ENCODE results near the gene SPTBN1. TPM values are rescaled to one million over a fixed set of nuclear protein-coding genes. Genes with fewer than 3 reads are reported as not detected.

The SPTBN1 gene
- total RNA-seq, 1 experiment from 2014 or later = 171 TPM

DNA sequence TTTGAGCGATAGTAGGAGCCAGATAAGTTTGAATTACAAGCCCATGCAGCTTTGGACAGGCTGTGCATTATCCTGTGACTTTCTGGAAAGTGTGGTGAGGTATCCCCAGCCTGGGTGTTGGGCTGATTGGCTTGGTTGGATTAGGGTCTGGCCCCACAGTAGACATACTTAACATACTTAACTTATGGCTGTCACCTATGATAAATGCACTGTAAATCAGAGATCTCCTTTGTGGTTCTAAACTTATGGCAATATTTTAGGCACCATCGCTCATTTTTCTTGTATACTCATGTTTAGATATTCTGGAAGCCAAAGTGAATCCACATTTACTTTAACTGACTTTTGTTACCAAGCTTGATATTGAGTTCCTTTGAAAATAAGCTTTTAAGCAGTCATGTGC is 54.8 kb downstream of the SPTBN1 start:
- ChIA-PET POLR2A (interaction anchor here (1.5 kb wide), 1 partner anchor 396 kb away, joined by 3 read pairs; the partner anchor contains the start of gene ACYP2), CTCF (interaction anchor here (1.4 kb wide), 3 partner anchors 9 to 404 kb away, joined by 4 to 6 read pairs (median 5); no protein-coding TSS in a partner anchor)
- intact Hi-C loops (cut with micrococcal nuclease) = no loop called here
- DNase-seq (ENCODE audit: unreplicated experiment) = no peak
- TF ChIP-seq, protein P1, sequence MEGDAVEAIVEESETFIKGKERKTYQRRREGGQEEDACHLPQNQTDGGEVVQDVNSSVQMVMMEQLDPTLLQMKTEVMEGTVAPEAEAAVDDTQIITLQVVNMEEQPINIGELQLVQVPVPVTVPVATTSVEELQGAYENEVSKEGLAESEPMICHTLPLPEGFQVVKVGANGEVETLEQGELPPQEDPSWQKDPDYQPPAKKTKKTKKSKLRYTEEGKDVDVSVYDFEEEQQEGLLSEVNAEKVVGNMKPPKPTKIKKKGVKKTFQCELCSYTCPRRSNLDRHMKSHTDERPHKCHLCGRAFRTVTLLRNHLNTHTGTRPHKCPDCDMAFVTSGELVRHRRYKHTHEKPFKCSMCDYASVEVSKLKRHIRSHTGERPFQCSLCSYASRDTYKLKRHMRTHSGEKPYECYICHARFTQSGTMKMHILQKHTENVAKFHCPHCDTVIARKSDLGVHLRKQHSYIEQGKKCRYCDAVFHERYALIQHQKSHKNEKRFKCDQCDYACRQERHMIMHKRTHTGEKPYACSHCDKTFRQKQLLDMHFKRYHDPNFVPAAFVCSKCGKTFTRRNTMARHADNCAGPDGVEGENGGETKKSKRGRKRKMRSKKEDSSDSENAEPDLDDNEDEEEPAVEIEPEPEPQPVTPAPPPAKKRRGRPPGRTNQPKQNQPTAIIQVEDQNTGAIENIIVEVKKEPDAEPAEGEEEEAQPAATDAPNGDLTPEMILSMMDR (IDR thresholded peaks at IDR 0.05; ENCODE audit: unreplicated experiment) = no peak
- Mint-ChIP-seq H3K4me3 (ENCODE audit: unreplicated experiment) (no peak overlapping the region), H3K36me3 (ENCODE audit: insufficient read depth, unreplicated experiment) (no peaks in the 10 kb centered on the region), H3K27ac (ENCODE audit: low read depth, unreplicated experiment) (no peak overlapping the region), H3K4me1 (ENCODE audit: insufficient read depth, unreplicated experiment) (no peaks in the 10 kb centered on the region), H3K9me3 (ENCODE audit: unreplicated experiment) (no peaks in the 10 kb centered on the region), H3K27me3 (ENCODE audit: insufficient read depth, unreplicated experiment) (no peaks in the 10 kb centered on the region)
- no TSS peak for BruUV-seq (replicated peaks)

DNA sequence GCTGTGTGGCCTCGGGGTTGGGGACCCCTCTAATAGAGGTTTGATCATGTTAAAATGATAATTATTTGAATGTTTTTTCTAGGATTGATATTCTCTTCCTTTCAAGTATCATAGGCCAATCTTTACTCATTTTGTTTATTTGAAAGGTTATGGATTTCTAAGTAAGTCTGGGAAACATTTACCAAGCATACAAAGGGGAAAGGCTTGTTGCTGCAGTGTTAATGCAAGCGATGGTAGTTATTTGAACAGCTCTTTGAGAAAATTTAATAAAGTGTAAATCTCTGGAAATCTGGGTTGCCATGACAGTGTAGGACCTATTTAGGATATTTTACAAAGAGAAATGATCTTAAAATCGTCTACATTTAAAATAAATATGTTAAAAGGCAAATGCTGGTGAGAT is 56.1 kb downstream of the SPTBN1 start:
- no peaks in the 10 kb centered on the region for H3K9me3 Mint-ChIP-seq (ENCODE audit: unreplicated experiment)
- no peaks in the 10 kb centered on the region for H3K27me3 Mint-ChIP-seq (ENCODE audit: insufficient read depth, unreplicated experiment)
- no peak overlapping the region for H3K27ac Mint-ChIP-seq (ENCODE audit: low read depth, unreplicated experiment)
- TF ChIP-seq, protein P1 (IDR thresholded peaks at IDR 0.05; ENCODE audit: unreplicated experiment) = no peak
- ChIA-PET POLR2A (no interaction called here), CTCF (interaction anchor here (1.2 to 1.4 kb wide), 2 partner anchors 8 to 405 kb away, joined by 3 to 6 read pairs; no protein-coding TSS in a partner anchor)
- no peak overlapping the region for H3K4me3 Mint-ChIP-seq (ENCODE audit: unreplicated experiment)
- DNase-seq (ENCODE audit: unreplicated experiment) = no peak
- H3K4me1 Mint-ChIP-seq (ENCODE audit: insufficient read depth, unreplicated experiment) = no peaks in the 10 kb centered on the region
- no peaks in the 10 kb centered on the region for H3K36me3 Mint-ChIP-seq (ENCODE audit: insufficient read depth, unreplicated experiment)
- intact Hi-C loops (cut with micrococcal nuclease) = no loop called here
- BruUV-seq (replicated peaks) = no TSS peak

DNA sequence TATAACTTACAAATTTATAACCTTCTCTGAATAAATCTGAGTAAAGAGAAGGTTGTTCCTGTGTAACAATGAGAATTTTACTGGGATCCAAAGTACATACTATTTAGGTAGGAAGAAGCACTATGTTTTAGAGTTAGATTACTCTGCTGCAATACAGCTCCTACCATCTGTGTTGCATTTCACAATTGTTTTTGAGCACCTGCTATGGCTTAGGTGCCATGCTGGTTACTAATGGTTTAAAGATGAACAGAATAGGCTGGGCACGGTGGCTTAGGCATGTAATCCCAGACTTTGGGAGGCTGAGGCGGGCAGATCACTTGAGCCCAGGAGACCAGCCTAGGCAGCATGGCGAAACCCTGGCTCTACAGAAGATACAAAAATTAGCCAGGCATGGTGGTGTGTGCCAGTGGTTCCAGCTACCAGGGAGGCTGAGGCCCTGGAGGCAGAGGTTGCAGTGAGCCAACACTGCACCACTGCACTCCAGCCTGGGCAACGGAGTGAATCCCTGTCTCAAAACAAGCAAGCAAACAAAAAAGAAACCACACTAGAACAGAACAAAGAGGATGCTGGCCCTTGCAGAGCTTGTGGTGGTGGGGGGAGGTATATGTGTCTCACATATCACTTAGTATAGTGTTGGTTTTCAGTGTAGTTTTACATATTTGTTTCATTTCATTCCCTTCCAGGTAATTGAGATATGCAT is 56.7 kb downstream of the SPTBN1 start:
- no peak for DNase-seq (ENCODE audit: unreplicated experiment)
- no peak overlapping the region for H3K4me3 Mint-ChIP-seq (ENCODE audit: unreplicated experiment)
- intact Hi-C loops (cut with micrococcal nuclease) = no loop called here
- H3K27me3 Mint-ChIP-seq (ENCODE audit: insufficient read depth, unreplicated experiment) = no peaks in the 10 kb centered on the region
- ChIA-PET POLR2A (no interaction called here), CTCF (interaction anchor here (0.6 to 1.2 kb wide), 5 partner anchors 11 to 406 kb away, joined by 3 to 4 read pairs (median 3); no protein-coding TSS in a partner anchor)
- BruUV-seq (replicated peaks) = no TSS peak
- no peaks in the 10 kb centered on the region for H3K4me1 Mint-ChIP-seq (ENCODE audit: insufficient read depth, unreplicated experiment)
- H3K36me3 Mint-ChIP-seq (ENCODE audit: insufficient read depth, unreplicated experiment) = no peaks in the 10 kb centered on the region
- no peak overlapping the region for H3K27ac Mint-ChIP-seq (ENCODE audit: low read depth, unreplicated experiment)
- TF ChIP-seq, protein P1 (IDR thresholded peaks at IDR 0.05; ENCODE audit: unreplicated experiment) = no peak
- no peaks in the 10 kb centered on the region for H3K9me3 Mint-ChIP-seq (ENCODE audit: unreplicated experiment)

DNA sequence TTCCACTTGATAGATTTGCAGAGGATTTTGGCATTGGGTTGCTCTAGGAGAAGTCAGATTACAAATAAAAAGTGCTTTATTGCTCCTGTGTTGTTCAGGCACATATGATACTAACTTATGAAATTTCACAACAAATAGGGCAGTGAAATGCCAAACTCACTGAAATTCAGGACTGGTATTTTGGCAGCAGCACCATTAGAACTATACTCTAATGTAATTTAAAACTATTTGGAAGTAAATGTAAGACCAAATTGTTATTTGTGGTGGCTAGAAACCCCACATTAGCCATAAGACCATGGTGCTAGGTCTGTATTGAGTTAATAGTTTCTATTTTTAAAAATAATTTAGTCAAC is 57.2 kb downstream of the SPTBN1 start:
- intact Hi-C loops (cut with micrococcal nuclease) = no loop called here
- Mint-ChIP-seq H3K4me1 (ENCODE audit: insufficient read depth, unreplicated experiment) (no peaks in the 10 kb centered on the region), H3K27ac (ENCODE audit: low read depth, unreplicated experiment) (no peak overlapping the region), H3K27me3 (ENCODE audit: insufficient read depth, unreplicated experiment) (no peaks in the 10 kb centered on the region), H3K4me3 (ENCODE audit: unreplicated experiment) (no peak overlapping the region), H3K36me3 (ENCODE audit: insufficient read depth, unreplicated experiment) (no peaks in the 10 kb centered on the region), H3K9me3 (ENCODE audit: unreplicated experiment) (no peaks in the 10 kb centered on the region)
- ChIA-PET CTCF (interaction anchor here (0.6 to 1.4 kb wide), 5 partner anchors 11 to 191 kb away, joined by 3 to 4 read pairs (median 3); no protein-coding TSS in a partner anchor), POLR2A (no interaction called here)
- TF ChIP-seq, protein P1 (IDR thresholded peaks at IDR 0.05; ENCODE audit: unreplicated experiment) = no peak
- DNase-seq (ENCODE audit: unreplicated experiment) = no peak
- BruUV-seq (replicated peaks) = no TSS peak
